A549 (cell line): ENCODE data around the gene BMP7. TPM values are rescaled to one million over a fixed set of nuclear protein-coding genes. Genes with fewer than 3 reads are reported as not detected.

ENCODE experiments used
- ATAC-seq, 2 experiments: fragments of 200-7000 bp in 1 of 2; fragments of >200 bp in 1 of 2; cut with Nextera tagmentation in 1 of 2; cut with Tn5 transposase in 1 of 2; 3 replicates each; pipeline versions ENCODE4 v1.8.0 to v1.9.1; 2018 to 2020; ENCODE audit warnings: mild to moderate bottlenecking in 1 of 2, moderate library complexity in 1 of 2
- CTCF ChIA-PET: fragments of 300-600 bp; sonication (Branson Sonifier 250); formaldehyde crosslinking; extraction: SDS; loops from one replicate; lab custom pipeline; 2021; ENCODE audit warnings: antibody characterized with exemption, inconsistent platforms; lab: Yijun Ruan, JAX
- POLR2A ChIA-PET: fragments of 350-600 bp; formaldehyde crosslinking; extraction: SDS; loops from one replicate; lab custom pipeline; 2021; ENCODE audit warnings: antibody characterized with exemption, inconsistent platforms; lab: Yijun Ruan, JAX
- DNase-seq, 2 experiments: peaks; one replicate each; pipeline versions ENCODE4 v3.0.0 to v3.0.0-alpha.2; 2011 to 2016; ENCODE audit warnings: low read depth in 1 of 2, low spot score in 1 of 2
- FAIRE-seq: peaks from 2 replicates; lab custom pipeline; 2011; peaks lifted over from hg19 to GRCh38; lab: Jason Lieb, UNC
- H3K27ac ChIP-seq, 2 experiments: fragments of >200 bp; sonication (Bioruptor Twin); formaldehyde crosslinking; 3 replicates each; pipeline ENCODE4 v1.5.1; 2016 to 2017
- H3K4me1 ChIP-seq: fragments of >200 bp; sonication (Bioruptor Twin); formaldehyde crosslinking; 3 replicates; pipeline ENCODE4 v1.6.1; 2016
- H3K4me2 ChIP-seq: fragments of >200 bp; sonication (Bioruptor Twin); formaldehyde crosslinking; 3 replicates; pipeline ENCODE4 v1.6.1; 2016
- H3K4me3 ChIP-seq: fragments of >200 bp; sonication (Bioruptor Twin); formaldehyde crosslinking; 3 replicates; pipeline ENCODE4 v1.5.1; 2016
- H3K9me3 ChIP-seq: fragments of >200 bp; sonication (Bioruptor Twin); formaldehyde crosslinking; 3 replicates; pipeline ENCODE4 v1.6.1; 2016
- CBX2 ChIP-seq: fragments of 200-600 bp; sonication (generic); IDR thresholded peaks from 2 replicates; pipeline ENCODE4 v1.6.1; 2016; ENCODE audit warnings: low read depth, mild to moderate bottlenecking, borderline replicate concordance
- CBX8 ChIP-seq: fragments of 200-600 bp; sonication (generic); IDR thresholded peaks from 2 replicates; pipeline ENCODE4 v1.6.1; 2016
- CHD4 ChIP-seq: fragments of 200-600 bp; sonication (generic); IDR thresholded peaks from 2 replicates; pipeline ENCODE4 v1.6.1; 2016; ENCODE audit warnings: antibody characterized with exemption, mild to moderate bottlenecking, borderline replicate concordance
- E2F6 ChIP-seq: IDR thresholded peaks from 2 replicates; pipeline ENCODE4 v1.6.1; 2012; ENCODE audit warnings: low read depth, borderline replicate concordance
- EP300 ChIP-seq, 2 experiments: fragments of >200 bp; sonication (Bioruptor Twin); formaldehyde crosslinking; IDR thresholded peaks; 2 replicates in 1 of 2; 3 replicates in 1 of 2; pipeline ENCODE4 v1.6.1; 2016 to 2017
- FOSB ChIP-seq: fragments of 250-450 bp; sonication (Bioruptor Pico); IDR thresholded peaks from 2 replicates; pipeline ENCODE4 v1.5.0; 2020; ENCODE audit warnings: mild to moderate bottlenecking, moderate library complexity
- FOXS1 ChIP-seq: fragments of 250-450 bp; sonication (Bioruptor Pico); IDR thresholded peaks from 2 replicates; pipeline ENCODE4 v1.5.0; 2020; ENCODE audit warnings: mild to moderate bottlenecking, moderate library complexity
- GATA3 ChIP-seq: IDR thresholded peaks from 2 replicates; pipeline ENCODE4 v1.6.1; 2012; ENCODE audit warnings: borderline replicate concordance
- HES2 ChIP-seq: fragments of >200 bp; sonication (Bioruptor Twin); formaldehyde crosslinking; IDR thresholded peaks from 2 replicates; pipeline ENCODE4 v1.6.1; 2016
- JUNB ChIP-seq: fragments of >200 bp; sonication (Bioruptor Twin); formaldehyde crosslinking; IDR thresholded peaks from 2 replicates; pipeline ENCODE4 v1.6.1; 2016
- KDM5A ChIP-seq: fragments of 200-600 bp; sonication (generic); IDR thresholded peaks from 2 replicates; pipeline ENCODE4 v1.6.1; 2016; ENCODE audit warnings: antibody characterized with exemption, mild to moderate bottlenecking
- MAZ ChIP-seq: fragments of 150-350 bp; IDR thresholded peaks from 2 replicates; pipeline ENCODE4 v1.6.1; 2014; ENCODE audit warnings: antibody characterized with exemption, low read depth, low read length, borderline replicate concordance
- MYC ChIP-seq: IDR thresholded peaks from 2 replicates; pipeline ENCODE4 v1.6.1; 2012; ENCODE audit warnings: mild to moderate bottlenecking, inconsistent platforms, low read length, improper control_type of control experiment, borderline replicate concordance
- NPAS2 ChIP-seq: fragments of 250-450 bp; sonication (Bioruptor Pico); IDR thresholded peaks from 2 replicates; pipeline ENCODE4 v1.8.0; 2022; ENCODE audit warnings: mild to moderate bottlenecking, moderate library complexity, borderline replicate concordance
- PBX3 ChIP-seq: IDR thresholded peaks from 2 replicates; pipeline ENCODE4 v1.6.1; 2012
- PHF8 ChIP-seq: fragments of 200-600 bp; sonication (generic); IDR thresholded peaks from 2 replicates; pipeline ENCODE4 v1.6.1; 2016; ENCODE audit warnings: low read depth, mild to moderate bottlenecking, antibody characterized with exemption, moderate library complexity, borderline replicate concordance
- REST ChIP-seq: fragments of 200-600 bp; sonication (generic); IDR thresholded peaks from 2 replicates; pipeline ENCODE4 v1.6.1; 2016; ENCODE audit warnings: antibody characterized with exemption, mild to moderate bottlenecking, moderate library complexity
- RFX5 ChIP-seq: fragments of 450-650 bp; IDR thresholded peaks from 2 replicates; pipeline ENCODE4 v1.7.1; 2014; ENCODE audit warnings: antibody characterized with exemption, mild to moderate bottlenecking, moderate library complexity
- SREBF2 ChIP-seq: fragments of 450-650 bp; IDR thresholded peaks from 2 replicates; pipeline ENCODE4 v1.6.1; 2014; ENCODE audit warnings: mild to moderate bottlenecking, moderate library complexity
- ZFP36 ChIP-seq: fragments of 450-650 bp; IDR thresholded peaks from 2 replicates; pipeline ENCODE4 v1.6.1; 2014; ENCODE audit warnings: borderline replicate concordance; ENCODE audit not compliant: partially characterized antibody
- WGBS: methylation state at CpG from one replicate; pipeline ENCODE4 v1.1.6; 2017; ENCODE audit errors: missing lambda C conversion rate; 5-methylcytosine and 5-hydroxymethylcytosine counted together
- polyA plus RNA-seq, 4 experiments: library from polyadenylated mRNA; depleted of rRNA in 3 of 4; stranded (reverse); fragments of >200 nt; fragmentation: RNase III in 1 of 4; extraction: RNeasy Plus Mini Kit Qiagen cat#74134 plus additional on column Dnase treatment in 1 of 4; gene quantifications; 2 replicates in 3 of 4; 3 replicates in 1 of 4; pipeline ENCODE4 v1.2.3, GENCODE V29; 2011 to 2017

Gene BMP7
- polyA plus RNA-seq, 2 of the 4 experiments (the other 2 are of a cell fraction): 0.08 to 0.22 TPM

GRCh38 chr20:57188576-57189079 lies 77.8 kb downstream of the BMP7 start (continued):
- no peak for TF ChIP-seq REST
- no peak for TF ChIP-seq PBX3
- no peak for TF ChIP-seq EP300 (IDR thresholded peaks at IDR 0.05)
- no peak for TF ChIP-seq E2F6
- TF ChIP-seq JUNB: no peak
- TF ChIP-seq KDM5A: no peak

GRCh38 chr20:57188056-57188455 lies 78.4 kb downstream of the BMP7 start:
- ATAC-seq (no peak), DNase-seq (no peak), FAIRE-seq (no peak)
- Histone ChIP-seq H3K4me3 (no peak overlapping the region), H3K4me1 (peaks cover 7% of the 10 kb centered on the region; the same call in 1 of the 3 replicates), H3K9me3 (no peaks in the 10 kb centered on the region), H3K4me2 (no peak overlapping the region), H3K27ac (no peak overlapping the region)
- ChIA-PET POLR2A (no interaction called here), CTCF (interaction anchor here (0.6 kb wide), 1 partner anchor 670 kb away, joined by 3 read pairs; no protein-coding TSS in a partner anchor)
- TF ChIP-seq CHD4 (no peak), PBX3 (no peak), MYC (no peak), FOSB (CRISPR knock-in tag) (no peak), PHF8 (no peak), CBX8 (no peak), KDM5A (no peak), HES2 (no peak), CBX2 (no peak), RFX5 (no peak), NPAS2 (CRISPR knock-in tag) (no peak), FOXS1 (CRISPR knock-in tag) (no peak), ZFP36 (no peak), SREBF2 (no peak), MAZ (no peak), GATA3 (no peak)
- WGBS: 70% methylated on average over 9 of the region's 9 CpGs
